ENCODE data around the gene COL13A1.

Gene COL13A1

GRCh38 chr10:69801434-69802315 is at the start of gene COL13A1:
COL13A1 (plus strand) TSS chr10:69801906; CDS start chr10:69802424, 518 bp downstream.
- DNase-seq (ENCODE audit: low read depth in 2 of 2) = no peak

- DNase-seq (ENCODE audit: low read depth in 2 of 2) = no peak
Measured at GRCh38 chr10:69752479-69752878, 49.2 kb upstream of the COL13A1 start.

GRCh38 chr10:69756279-69756678 is 45.4 kb upstream of the COL13A1 start:
- DNase-seq (ENCODE audit: low read depth in 2 of 2) = no peak

GRCh38 chr10:69757206-69757552 is 44.5 kb upstream of the COL13A1 start:
- DNase-seq (ENCODE audit: low read depth in 2 of 2) = no peak

- no peak for DNase-seq (ENCODE audit: low read depth in 2 of 2)
Measured at GRCh38 chr10:69757553-69758309, 44.0 kb upstream of the COL13A1 start.

GRCh38 chr10:69758310-69758728 is 43.4 kb upstream of the COL13A1 start:
- DNase-seq (ENCODE audit: low read depth in 2 of 2) = no peak

- DNase-seq (ENCODE audit: low read depth in 2 of 2) = no peak
Measured at GRCh38 chr10:69759641-69760040, 42.1 kb upstream of the COL13A1 start.

GRCh38 chr10:69760072-69760471 is 41.6 kb upstream of the COL13A1 start:
- DNase-seq (ENCODE audit: low read depth in 2 of 2) = no peak

- no peak for DNase-seq (ENCODE audit: low read depth in 2 of 2)
Measured at GRCh38 chr10:69761320-69761719, 40.4 kb upstream of the COL13A1 start.

- no peak for DNase-seq (ENCODE audit: low read depth in 2 of 2)
Measured at GRCh38 chr10:69766161-69766910, 35.4 kb upstream of the COL13A1 start.

GRCh38 chr10:69767793-69768192 is 33.9 kb upstream of the COL13A1 start:
- no peak for DNase-seq (ENCODE audit: low read depth in 2 of 2)

- DNase-seq (ENCODE audit: low read depth in 2 of 2) = no peak
Measured at GRCh38 chr10:69768386-69768785, 33.3 kb upstream of the COL13A1 start.

GRCh38 chr10:69769395-69769992 is 32.2 kb upstream of the COL13A1 start:
- DNase-seq (ENCODE audit: low read depth in 2 of 2) = no peak

- no peak for DNase-seq (ENCODE audit: low read depth in 2 of 2)
Measured at GRCh38 chr10:69772933-69773704, 28.6 kb upstream of the COL13A1 start.

GRCh38 chr10:69774596-69774995 is 27.1 kb upstream of the COL13A1 start:
- no peak for DNase-seq (ENCODE audit: low read depth in 2 of 2)

GRCh38 chr10:69780077-69780476 is 21.6 kb upstream of the COL13A1 start:
- no peak for DNase-seq (ENCODE audit: low read depth in 2 of 2)

GRCh38 chr10:69781576-69781975 is 20.1 kb upstream of the COL13A1 start:
- no peak for DNase-seq (ENCODE audit: low read depth in 2 of 2)

- no peak for DNase-seq (ENCODE audit: low read depth in 2 of 2)
Measured at GRCh38 chr10:69783515-69783914, 18.2 kb upstream of the COL13A1 start.

GRCh38 chr10:69786791-69787190 is 14.9 kb upstream of the COL13A1 start:
- no peak for DNase-seq (ENCODE audit: low read depth in 2 of 2)

GRCh38 chr10:69787681-69788080 is 14.0 kb upstream of the COL13A1 start:
- no peak for DNase-seq (ENCODE audit: low read depth in 2 of 2)

- DNase-seq (ENCODE audit: low read depth in 2 of 2) = no peak
Measured at GRCh38 chr10:69789164-69789576, 12.5 kb upstream of the COL13A1 start.

Measured in activated CD4-positive, alpha-beta T cell treated with anti-CD3 and anti-CD28 coated beads for 24 hours (primary cell).